Mammary epithelial cell (primary cell): ENCODE results near the gene APLF.

ENCODE experiments used
- CTCF ChIP-seq, 2 donors: IDR thresholded peaks in 1 of 2; conservative IDR thresholded peaks in 1 of 2; 2 replicates each; pipeline ENCODE4 v1.5.1; 2011 to 2012; ENCODE audit warnings: inconsistent platforms in 2 of 2, low read length in 2 of 2, mild to moderate bottlenecking in 2 of 2, control low read depth in 1 of 2, low read depth in 1 of 2; ENCODE audit not compliant: insufficient read depth in 1 of 2; ENCODE audit errors: extremely low read depth in 1 of 2
- EZH2 ChIP-seq: IDR thresholded peaks from 2 replicates; pipeline ENCODE4 v1.6.1; 2012; ENCODE audit warnings: low read length, inconsistent platforms, borderline replicate concordance

GRCh38 chr2:68591225-68591624 is 123.8 kb downstream of the APLF start:
- TF ChIP-seq CTCF (conservative IDR thresholded peaks at IDR 0.05 in 1 of 2, IDR thresholded peaks at IDR 0.05 in 1 of 2; ENCODE audit: extremely low read depth in 1 of 2, insufficient read depth in 1 of 2, low read depth in 1 of 2, low read length in 2 of 2): no peak
- TF ChIP-seq EZH2: no peak
